Activated CD4-positive, CD25-positive, alpha-beta regulatory T cell treated with anti-CD3 and anti-CD28 coated beads, Interleukin-2, amount 50 U/mL, for 72 hours (primary cell): ENCODE measurements around the gene HOXA13.

Experiments used
- DNase-seq: peaks from one replicate; pipeline ENCODE4 v3.0.0; 2021

Gene HOXA13

GRCh38 chr7:27180431-27181420, 19.2 kb downstream of the HOXA13 start:
- DNase-seq = no peak

GRCh38 chr7:27179503-27180430, 20.1 kb downstream of the HOXA13 start:
- DNase-seq = peak; percentile 75

- no peak for DNase-seq
Observed at GRCh38 chr7:27179030-27179429, 20.9 kb downstream of the HOXA13 start.

- no peak for DNase-seq
Observed at GRCh38 chr7:27178366-27178765, 21.5 kb downstream of the HOXA13 start.

- no peak for DNase-seq
Observed at GRCh38 chr7:27177795-27178320, 22.0 kb downstream of the HOXA13 start.

GRCh38 chr7:27176962-27177794, 22.7 kb downstream of the HOXA13 start:
- no peak for DNase-seq

GRCh38 chr7:27176524-27176845, 23.4 kb downstream of the HOXA13 start:
- DNase-seq = no peak

- no peak for DNase-seq
Observed at GRCh38 chr7:27175626-27176523, 24.0 kb downstream of the HOXA13 start.

GRCh38 chr7:27174874-27175625, 24.8 kb downstream of the HOXA13 start:
- DNase-seq = no peak

GRCh38 chr7:27173956-27174873, 25.7 kb downstream of the HOXA13 start, which contains the start of gene HOXA10:
Gene HOXA10, minus strand, starts transcription at chr7:27174320. Its CDS starts 14 bp downstream, at chr7:27174306.
- DNase-seq = no peak

GRCh38 chr7:27173511-27173955, 26.4 kb downstream of the HOXA13 start:
- DNase-seq = no peak

- DNase-seq = peak; percentile 45
Observed at GRCh38 chr7:27172823-27173510, 26.9 kb downstream of the HOXA13 start.

- no peak for DNase-seq
Observed at GRCh38 chr7:27172315-27172774, 27.5 kb downstream of the HOXA13 start.

- peak; percentile 29 for DNase-seq
Observed at GRCh38 chr7:27171637-27172314, 28.1 kb downstream of the HOXA13 start.

GRCh38 chr7:27171325-27171636, 28.6 kb downstream of the HOXA13 start:
- no peak for DNase-seq

GRCh38 chr7:27170426-27171324, 29.2 kb downstream of the HOXA13 start:
- no peak for DNase-seq
